K562 (cell line): ENCODE measurements around the gene DDOST. TPM values are rescaled to one million over a fixed set of nuclear protein-coding genes. Genes with fewer than 3 reads are reported as not detected.

ENCODE experiments used
- ATAC-seq: fragments of 200-7000 bp; cut with Tn5 transposase; 3 replicates; pipeline ENCODE4 v1.9.1; 2020; ENCODE audit warnings: moderate library complexity
- BruUV-seq: library from RNA; stranded (reverse); fragments of 400-500 nt; replicated peaks from 2 replicates; lab custom pipeline; 2021; lab: Mats Ljungman, UMichigan
- CTCF ChIA-PET: fragments of 300-600 bp; formaldehyde crosslinking; extraction: SDS; loops from one replicate; lab custom pipeline; 2021; ENCODE audit warnings: low intra/inter-chr PET ratio; lab: Yijun Ruan, JAX
- POLR2A ChIA-PET: fragments of 300-600, 350-650 bp; sonication (Branson Sonifier 250); formaldehyde crosslinking; extraction: SDS; loops from one replicate; lab custom pipeline; 2021; ENCODE audit warnings: antibody characterized with exemption, inconsistent platforms; lab: Yijun Ruan, JAX
- DNase-seq, 4 experiments: peaks; one replicate each; pipeline versions ENCODE4 v3.0.0 to v3.0.0-alpha.2; 2011 to 2018; ENCODE audit warnings: low spot score in 3 of 4, mixed read lengths in 3 of 4; ENCODE audit errors: extremely low read depth in 1 of 4
- FAIRE-seq: peaks from 2 replicates; lab custom pipeline; 2011; peaks lifted over from hg19 to GRCh38; lab: Jason Lieb, UNC
- H2AFZ ChIP-seq: 2 replicates; pipeline ENCODE4 v1.6.0; 2011; ENCODE audit warnings: low read depth, low read length, control low read depth, inconsistent platforms
- H3K27ac ChIP-seq: fragments of 200-600 bp; 3 replicates; pipeline ENCODE4 v1.8.0; 2011; ENCODE audit warnings: low read depth, mild to moderate bottlenecking, control low read depth, inconsistent platforms, low read length, moderate library complexity, mixed read lengths; ENCODE audit errors: extremely low read depth
- H3K27me3 ChIP-seq, 2 experiments: fragments of 300-600 bp in 1 of 2; 2 replicates in 1 of 2; 3 replicates in 1 of 2; pipeline versions ENCODE4 v1.6.0 to v1.8.0; 2011; ENCODE audit warnings: inconsistent platforms in 2 of 2, low read length in 2 of 2, mild to moderate bottlenecking in 1 of 2, mixed read lengths in 1 of 2, moderate library complexity in 1 of 2; ENCODE audit not compliant: control insufficient read depth in 2 of 2, insufficient read depth in 2 of 2
- H3K36me3 ChIP-seq: fragments of 300-600 bp; 3 replicates; pipeline ENCODE4 v1.8.0; 2011; ENCODE audit warnings: mild to moderate bottlenecking, low read length, inconsistent platforms; ENCODE audit not compliant: control insufficient read depth, insufficient read depth
- H3K4me1 ChIP-seq, 2 experiments: fragments of 200-600 bp in 1 of 2; replicated peaks in 1 of 2; 2 replicates in 1 of 2; 3 replicates in 1 of 2; pipeline versions ENCODE4 v1.5.1 to v1.8.0; 2011; ENCODE audit warnings: inconsistent platforms in 2 of 2, low read length in 2 of 2, mild to moderate bottlenecking in 1 of 2, mixed read lengths in 1 of 2, moderate library complexity in 1 of 2; ENCODE audit not compliant: control insufficient read depth in 2 of 2, insufficient read depth in 2 of 2
- H3K4me2 ChIP-seq: 2 replicates; pipeline ENCODE4 v1.6.1; 2011; ENCODE audit warnings: low read length, control low read depth, inconsistent platforms, mixed read lengths; ENCODE audit not compliant: insufficient read depth
- H3K4me3 ChIP-seq: fragments of 200-600 bp; sonication (generic), shearing (Covaris generic); 2 replicates; pipeline ENCODE4 v1.5.1; 2016; ENCODE audit warnings: control low read depth, inconsistent platforms
- H3K79me2 ChIP-seq: fragments of 200-600 bp; 3 replicates; pipeline ENCODE4 v1.8.0; 2011; ENCODE audit warnings: low read length, inconsistent platforms; ENCODE audit not compliant: control insufficient read depth, insufficient read depth
- H3K9ac ChIP-seq, 2 experiments: 2 replicates each; pipeline versions ENCODE4 v1.6.0 to v1.6.1; 2011; ENCODE audit warnings: low read depth in 2 of 2, low read length in 2 of 2, control low read depth in 1 of 2, inconsistent platforms in 1 of 2, mild to moderate bottlenecking in 1 of 2, mixed read lengths in 1 of 2; ENCODE audit not compliant: insufficient read depth in 1 of 2
- H3K9me1 ChIP-seq: one replicate; pipeline ENCODE4 v1.6.0; 2011; ENCODE audit warnings: inconsistent platforms, mild to moderate bottlenecking, low read length, moderate library complexity; ENCODE audit not compliant: control insufficient read depth, insufficient read depth
- H3K9me3 ChIP-seq: replicated peaks from 2 replicates; pipeline ENCODE4 v1.5.1; 2011; ENCODE audit warnings: low read depth, low read length, inconsistent platforms; ENCODE audit not compliant: control insufficient read depth, insufficient read depth
- H4K20me1 ChIP-seq: replicated peaks from 2 replicates; pipeline ENCODE4 v1.6.1; 2011; ENCODE audit warnings: low read length, inconsistent platforms, mixed read lengths; ENCODE audit not compliant: control insufficient read depth, insufficient read depth
- BACH1 ChIP-seq: fragments of 200-800 bp; sonication (Bioruptor generic); IDR thresholded peaks from 2 replicates; pipeline ENCODE4 v1.6.1; 2016; ENCODE audit warnings: missing genetic modification characterization, missing compliant biosample characterization
- EP400 ChIP-seq: fragments of 450-650 bp; IDR thresholded peaks from 2 replicates; pipeline ENCODE4 v1.6.1; 2017; ENCODE audit warnings: antibody characterized with exemption, mild to moderate bottlenecking, moderate library complexity
- IRF2 ChIP-seq: sonication (generic); formaldehyde crosslinking; IDR thresholded peaks from 2 replicates; pipeline ENCODE4 v1.8.1; 2022; ENCODE audit warnings: mild to moderate bottlenecking, missing genetic modification reagents
- NUFIP1 ChIP-seq: fragments of 450-650 bp; IDR thresholded peaks from 2 replicates; pipeline ENCODE4 v1.6.1; 2018; ENCODE audit not compliant: partially characterized antibody
- PHF8 ChIP-seq: fragments of 200-600 bp; sonication (generic); IDR thresholded peaks from 2 replicates; pipeline ENCODE4 v1.6.1; 2012; ENCODE audit warnings: mixed run types, mild to moderate bottlenecking, inconsistent platforms, low read length, moderate library complexity, borderline replicate concordance
- SMAD1 ChIP-seq: fragments of 150-350 bp; IDR thresholded peaks from 2 replicates; pipeline ENCODE4 v1.6.1; 2014; ENCODE audit warnings: low read length, low read depth; ENCODE audit not compliant: partially characterized antibody
- TRIM28 ChIP-seq: fragments of 450-650 bp; IDR thresholded peaks from 2 replicates; pipeline ENCODE4 v1.6.1; 2017
- WGBS: fragments of 100-300 bp; shearing (Covaris generic); methylation state at CpG from one replicate; pipeline ENCODE4 v1.1.6; 2016; ENCODE audit warnings: low coverage, mixed read lengths; ENCODE audit not compliant: insufficient coverage; ENCODE audit errors: missing lambda C conversion rate; 5-methylcytosine and 5-hydroxymethylcytosine counted together
- in situ Hi-C: fragments of 300-500 bp; cut with MboI; formaldehyde crosslinking; loops from 4 replicates; pipeline ENCODE4 v1.15.0; 2018; ENCODE audit warnings: inconsistent platforms, mixed read lengths
- intact Hi-C: fragments of 100-400 bp; cut with micrococcal nuclease; formaldehyde crosslinking; loops from 2 replicates; pipeline ENCODE4 v1.14.2; 2022
- polyA plus RNA-seq, 8 experiments: library from polyadenylated mRNA; depleted of rRNA in 4 of 8; stranded (reverse) in 5 of 8; unstranded in 3 of 8; fragments of >200 nt; fragmentation: Nextera tagmentation in 2 of 8; fragmentation: Illumina TruSeq in 1 of 8; extraction: Ambion mirVana in 2 of 8; extraction: Trizol in 1 of 8; gene quantifications; 2 replicates each; pipeline versions ENCODE4 v1.2.1 to v1.2.3, GENCODE V29; 2011 to 2014; ENCODE audit warnings: inconsistent platforms in 1 of 8, missing spikeins in 1 of 8
- total RNA-seq, 7 experiments: library from RNA; depleted of rRNA in 6 of 7; stranded (reverse); fragments of >200 nt in 6 of 7; fragmentation: Illumina TruSeq in 2 of 7; extraction: Trizol in 2 of 7; gene quantifications; 2 replicates each; pipeline versions ENCODE4 v1.2.1 to v1.2.3, GENCODE V29; 2011 to 2021; ENCODE audit warnings: low replicate concordance in 1 of 7
- TF ChIP-seq, protein P1 (sequence below): fragments of 250-450 bp; sonication (Bioruptor Pico); IDR thresholded peaks from 2 replicates; pipeline ENCODE4 v1.4.0; 2020; ENCODE audit warnings: mild to moderate bottlenecking, moderate library complexity
- TF ChIP-seq, protein P2 (sequence below): IDR thresholded peaks from 2 replicates; pipeline ENCODE4 v1.6.1; 2016; ENCODE audit warnings: missing genetic modification characterization, missing compliant biosample characterization
- TF ChIP-seq, protein P3 (sequence below): fragments of 450-650 bp; IDR thresholded peaks from 2 replicates; pipeline ENCODE4 v1.7.1; 2018; ENCODE audit warnings: mild to moderate bottlenecking, low read depth; ENCODE audit not compliant: partially characterized antibody
- TF ChIP-seq, protein P4 (sequence below): fragments of 150-350 bp; conservative IDR thresholded peaks from 2 replicates; pipeline ENCODE4 v1.6.1; 2014; ENCODE audit warnings: low read length
- TF ChIP-seq, protein P5 (sequence below): sonication (generic); formaldehyde crosslinking; IDR thresholded peaks from 2 replicates; pipeline ENCODE4 v1.8.0; 2022; ENCODE audit warnings: mild to moderate bottlenecking, missing genetic modification reagents

The DDOST gene
- total and polyA plus RNA-seq, 9 of the 15 experiments (the other 6 are each of a cell fraction or from before 2014, with no cell fraction given) = 173 to 306 (median 222) TPM

DNA sequence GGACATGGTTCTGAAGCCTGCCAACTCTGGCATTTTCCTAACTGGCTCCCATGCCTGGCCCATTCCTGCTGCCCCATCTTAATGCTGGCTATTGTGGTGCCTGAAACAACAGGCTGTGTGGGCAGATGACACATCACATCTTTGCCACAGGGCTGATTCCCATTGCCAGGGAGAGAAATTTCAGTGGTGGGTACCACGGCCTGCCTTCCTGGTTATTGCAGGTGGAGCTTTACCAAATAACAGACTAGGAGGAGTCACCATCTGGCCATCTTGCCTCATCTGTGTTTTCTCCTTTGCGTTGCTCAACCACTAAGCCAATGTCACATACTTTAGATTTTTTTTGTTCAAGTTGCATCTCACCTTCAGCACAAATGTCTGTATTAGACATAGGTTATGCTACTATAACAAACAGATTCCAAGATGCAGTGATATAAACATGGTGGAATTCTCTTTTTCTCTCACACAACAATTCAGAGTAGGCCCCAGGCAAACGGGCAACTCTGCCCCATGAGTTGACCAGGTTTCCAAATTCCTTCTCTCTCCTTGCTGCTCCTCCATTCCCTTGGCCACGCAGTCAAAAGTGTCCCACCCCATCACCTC, 58.2 kb downstream of the DDOST start:
- no peaks in the 10 kb centered on the region; a peak in 1 of 5 replicates for H3K4me1 ChIP-seq
- peaks cover 13% of the 10 kb centered on the region in 2 experiments; a peak in 3 of 5 replicates for H3K27me3 ChIP-seq
- in situ Hi-C loops (no loop called here), intact Hi-C loops (no loop called here)
- BruUV-seq = no TSS peak
- 19% methylated on average over 4 of the region's 4 CpGs for WGBS
- H3K4me3 ChIP-seq = no peak overlapping the region
- ChIA-PET CTCF (no interaction called here), POLR2A (no interaction called here)
- H2AFZ ChIP-seq = peak overlapping the region; percentile 51
- no peak overlapping the region for H3K27ac ChIP-seq
- H3K9me3 ChIP-seq = no peaks in the 10 kb centered on the region
- H3K9me1 ChIP-seq = no peaks in the 10 kb centered on the region
- no peak overlapping the region for H3K4me2 ChIP-seq
- ATAC-seq (no peak), DNase-seq (no peak), FAIRE-seq (no peak)
- no peaks in the 10 kb centered on the region for H3K79me2 ChIP-seq
- no peaks in the 10 kb centered on the region for H3K36me3 ChIP-seq
- no peak overlapping the region for H3K9ac ChIP-seq
- H4K20me1 ChIP-seq = no peaks in the 10 kb centered on the region
- TF ChIP-seq, protein P1, sequence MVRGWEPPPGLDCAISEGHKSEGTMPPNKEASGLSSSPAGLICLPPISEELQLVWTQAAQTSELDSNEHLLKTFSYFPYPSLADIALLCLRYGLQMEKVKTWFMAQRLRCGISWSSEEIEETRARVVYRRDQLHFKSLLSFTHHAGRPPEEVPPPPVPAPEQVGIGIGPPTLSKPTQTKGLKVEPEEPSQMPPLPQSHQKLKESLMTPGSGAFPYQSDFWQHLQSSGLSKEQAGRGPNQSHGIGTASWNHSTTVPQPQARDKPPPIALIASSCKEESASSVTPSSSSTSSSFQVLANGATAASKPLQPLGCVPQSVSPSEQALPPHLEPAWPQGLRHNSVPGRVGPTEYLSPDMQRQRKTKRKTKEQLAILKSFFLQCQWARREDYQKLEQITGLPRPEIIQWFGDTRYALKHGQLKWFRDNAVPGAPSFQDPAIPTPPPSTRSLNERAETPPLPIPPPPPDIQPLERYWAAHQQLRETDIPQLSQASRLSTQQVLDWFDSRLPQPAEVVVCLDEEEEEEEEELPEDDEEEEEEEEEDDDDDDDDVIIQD (CRISPR knock-in tag) = no peak
- TF ChIP-seq IRF2 (no peak), SMAD1 (no peak), TRIM28 (no peak), PHF8 (no peak), EP400 (no peak), NUFIP1 (no peak), BACH1 (tag) (no peak)
- TF ChIP-seq, protein P2, sequence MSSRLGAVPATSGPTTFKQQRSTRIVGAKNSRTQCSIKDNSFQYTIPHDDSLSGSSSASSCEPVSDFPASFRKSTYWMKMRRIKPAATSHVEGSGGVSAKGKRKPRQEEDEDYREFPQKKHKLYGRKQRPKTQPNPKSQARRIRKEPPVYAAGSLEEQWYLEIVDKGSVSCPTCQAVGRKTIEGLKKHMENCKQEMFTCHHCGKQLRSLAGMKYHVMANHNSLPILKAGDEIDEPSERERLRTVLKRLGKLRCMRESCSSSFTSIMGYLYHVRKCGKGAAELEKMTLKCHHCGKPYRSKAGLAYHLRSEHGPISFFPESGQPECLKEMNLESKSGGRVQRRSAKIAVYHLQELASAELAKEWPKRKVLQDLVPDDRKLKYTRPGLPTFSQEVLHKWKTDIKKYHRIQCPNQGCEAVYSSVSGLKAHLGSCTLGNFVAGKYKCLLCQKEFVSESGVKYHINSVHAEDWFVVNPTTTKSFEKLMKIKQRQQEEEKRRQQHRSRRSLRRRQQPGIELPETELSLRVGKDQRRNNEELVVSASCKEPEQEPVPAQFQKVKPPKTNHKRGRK (tag) = no peak
- TF ChIP-seq, protein P3, sequence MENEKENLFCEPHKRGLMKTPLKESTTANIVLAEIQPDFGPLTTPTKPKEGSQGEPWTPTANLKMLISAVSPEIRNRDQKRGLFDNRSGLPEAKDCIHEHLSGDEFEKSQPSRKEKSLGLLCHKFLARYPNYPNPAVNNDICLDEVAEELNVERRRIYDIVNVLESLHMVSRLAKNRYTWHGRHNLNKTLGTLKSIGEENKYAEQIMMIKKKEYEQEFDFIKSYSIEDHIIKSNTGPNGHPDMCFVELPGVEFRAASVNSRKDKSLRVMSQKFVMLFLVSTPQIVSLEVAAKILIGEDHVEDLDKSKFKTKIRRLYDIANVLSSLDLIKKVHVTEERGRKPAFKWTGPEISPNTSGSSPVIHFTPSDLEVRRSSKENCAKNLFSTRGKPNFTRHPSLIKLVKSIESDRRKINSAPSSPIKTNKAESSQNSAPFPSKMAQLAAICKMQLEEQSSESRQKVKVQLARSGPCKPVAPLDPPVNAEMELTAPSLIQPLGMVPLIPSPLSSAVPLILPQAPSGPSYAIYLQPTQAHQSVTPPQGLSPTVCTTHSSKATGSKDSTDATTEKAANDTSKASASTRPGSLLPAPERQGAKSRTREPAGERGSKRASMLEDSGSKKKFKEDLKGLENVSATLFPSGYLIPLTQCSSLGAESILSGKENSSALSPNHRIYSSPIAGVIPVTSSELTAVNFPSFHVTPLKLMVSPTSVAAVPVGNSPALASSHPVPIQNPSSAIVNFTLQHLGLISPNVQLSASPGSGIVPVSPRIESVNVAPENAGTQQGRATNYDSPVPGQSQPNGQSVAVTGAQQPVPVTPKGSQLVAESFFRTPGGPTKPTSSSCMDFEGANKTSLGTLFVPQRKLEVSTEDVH = no peak
- TF ChIP-seq, protein P4, sequence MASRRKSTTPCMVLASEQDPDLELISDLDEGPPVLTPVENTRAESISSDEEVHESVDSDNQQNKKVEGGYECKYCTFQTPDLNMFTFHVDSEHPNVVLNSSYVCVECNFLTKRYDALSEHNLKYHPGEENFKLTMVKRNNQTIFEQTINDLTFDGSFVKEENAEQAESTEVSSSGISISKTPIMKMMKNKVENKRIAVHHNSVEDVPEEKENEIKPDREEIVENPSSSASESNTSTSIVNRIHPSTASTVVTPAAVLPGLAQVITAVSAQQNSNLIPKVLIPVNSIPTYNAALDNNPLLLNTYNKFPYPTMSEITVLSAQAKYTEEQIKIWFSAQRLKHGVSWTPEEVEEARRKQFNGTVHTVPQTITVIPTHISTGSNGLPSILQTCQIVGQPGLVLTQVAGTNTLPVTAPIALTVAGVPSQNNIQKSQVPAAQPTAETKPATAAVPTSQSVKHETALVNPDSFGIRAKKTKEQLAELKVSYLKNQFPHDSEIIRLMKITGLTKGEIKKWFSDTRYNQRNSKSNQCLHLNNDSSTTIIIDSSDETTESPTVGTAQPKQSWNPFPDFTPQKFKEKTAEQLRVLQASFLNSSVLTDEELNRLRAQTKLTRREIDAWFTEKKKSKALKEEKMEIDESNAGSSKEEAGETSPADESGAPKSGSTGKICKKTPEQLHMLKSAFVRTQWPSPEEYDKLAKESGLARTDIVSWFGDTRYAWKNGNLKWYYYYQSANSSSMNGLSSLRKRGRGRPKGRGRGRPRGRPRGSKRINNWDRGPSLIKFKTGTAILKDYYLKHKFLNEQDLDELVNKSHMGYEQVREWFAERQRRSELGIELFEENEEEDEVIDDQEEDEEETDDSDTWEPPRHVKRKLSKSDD = no peak
- TF ChIP-seq, protein P5, sequence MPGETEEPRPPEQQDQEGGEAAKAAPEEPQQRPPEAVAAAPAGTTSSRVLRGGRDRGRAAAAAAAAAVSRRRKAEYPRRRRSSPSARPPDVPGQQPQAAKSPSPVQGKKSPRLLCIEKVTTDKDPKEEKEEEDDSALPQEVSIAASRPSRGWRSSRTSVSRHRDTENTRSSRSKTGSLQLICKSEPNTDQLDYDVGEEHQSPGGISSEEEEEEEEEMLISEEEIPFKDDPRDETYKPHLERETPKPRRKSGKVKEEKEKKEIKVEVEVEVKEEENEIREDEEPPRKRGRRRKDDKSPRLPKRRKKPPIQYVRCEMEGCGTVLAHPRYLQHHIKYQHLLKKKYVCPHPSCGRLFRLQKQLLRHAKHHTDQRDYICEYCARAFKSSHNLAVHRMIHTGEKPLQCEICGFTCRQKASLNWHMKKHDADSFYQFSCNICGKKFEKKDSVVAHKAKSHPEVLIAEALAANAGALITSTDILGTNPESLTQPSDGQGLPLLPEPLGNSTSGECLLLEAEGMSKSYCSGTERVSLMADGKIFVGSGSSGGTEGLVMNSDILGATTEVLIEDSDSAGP (CRISPR knock-in tag) = no peak
